Measurements from ENCODE around the gene PTTG1IP. TPM values are rescaled to one million over a fixed set of nuclear protein-coding genes. Genes with fewer than 3 reads are reported as not detected.

Gene PTTG1IP
- total and polyA plus RNA-seq, 2 donors from 2014 or later, result 187 to 378 TPM

GRCh38 chr21:44810779-44811178, 62.7 kb downstream of the PTTG1IP start:
- FAIRE-seq, result no peak
- intact Hi-C loops (cut with DNase I), result no loop called here
- Histone ChIP-seq H3K4me3 (ENCODE audit: low read length in 3 of 3) (no peak overlapping the region), H3K9me3 (ENCODE audit: control insufficient read depth in 2 of 3, insufficient read depth in 1 of 3, low read length in 3 of 3) (no peaks in the 10 kb centered on the region), H3K4me1 (ENCODE audit: control insufficient read depth in 2 of 3, insufficient read depth in 2 of 3, low read depth in 1 of 3, low read length in 3 of 3) (no peaks in the 10 kb centered on the region), H3K27ac (ENCODE audit: low read depth in 2 of 2, low read length in 2 of 2) (no peak overlapping the region), H3K9ac (ENCODE audit: low read length in 3 of 3) (no peak overlapping the region), H3K36me3 (ENCODE audit: control insufficient read depth in 2 of 3, insufficient read depth in 3 of 3, low read length in 3 of 3) (peaks cover 2 to 24% (median 14%) of the 10 kb centered on the region in 3 donors), H3K27me3 (ENCODE audit: control insufficient read depth, insufficient read depth, low read length) (no peaks in the 10 kb centered on the region)
- TF ChIP-seq CTCF (IDR thresholded peaks at IDR 0.05; ENCODE audit: borderline replicate concordance, extremely low read depth, insufficient read depth), result no peak
- DNase-seq, result no peak

- Histone ChIP-seq H3K36me3 (ENCODE audit: control insufficient read depth in 2 of 3, insufficient read depth in 3 of 3, low read length in 3 of 3) (peaks cover 2 to 35% (median 19%) of the 10 kb centered on the region in 3 donors), H3K9me3 (ENCODE audit: control insufficient read depth in 2 of 3, insufficient read depth in 1 of 3, low read length in 3 of 3) (no peaks in the 10 kb centered on the region), H3K27me3 (ENCODE audit: control insufficient read depth, insufficient read depth, low read length) (no peaks in the 10 kb centered on the region), H3K9ac (ENCODE audit: low read length in 3 of 3) (no peak overlapping the region), H3K4me1 (ENCODE audit: control insufficient read depth in 2 of 3, insufficient read depth in 2 of 3, low read depth in 1 of 3, low read length in 3 of 3) (peaks cover 0 to 7% (median 3%) of the 10 kb centered on the region in 3 donors), H3K27ac (ENCODE audit: low read depth in 2 of 2, low read length in 2 of 2) (no peak overlapping the region), H3K4me3 (ENCODE audit: low read length in 3 of 3) (no peak overlapping the region)
- FAIRE-seq (no peak), DNase-seq (no peak)
- intact Hi-C loops (cut with DNase I), result no loop called here
- no peak for TF ChIP-seq CTCF (IDR thresholded peaks at IDR 0.05; ENCODE audit: borderline replicate concordance, extremely low read depth, insufficient read depth)
Observed at GRCh38 chr21:44805859-44806258, 67.6 kb downstream of the PTTG1IP start.

- peaks cover 0 to 13% (median 10%) of the 10 kb centered on the region in 3 donors for H3K4me1 ChIP-seq (ENCODE audit: control insufficient read depth in 2 of 3, insufficient read depth in 2 of 3, low read depth in 1 of 3, low read length in 3 of 3)
- DNase-seq (no peak), FAIRE-seq (no peak)
- H3K4me3 ChIP-seq (ENCODE audit: low read length in 3 of 3), result no peak overlapping the region
- no peak for TF ChIP-seq CTCF (IDR thresholded peaks at IDR 0.05; ENCODE audit: borderline replicate concordance, extremely low read depth, insufficient read depth)
- peaks cover 2 to 33% (median 16%) of the 10 kb centered on the region in 3 donors for H3K36me3 ChIP-seq (ENCODE audit: control insufficient read depth in 2 of 3, insufficient read depth in 3 of 3, low read length in 3 of 3)
- H3K27ac ChIP-seq (ENCODE audit: low read depth in 2 of 2, low read length in 2 of 2), result no peak overlapping the region
- no peak overlapping the region for H3K9ac ChIP-seq (ENCODE audit: low read length in 3 of 3)
- intact Hi-C loops (cut with DNase I), result no loop called here
- no peaks in the 10 kb centered on the region for H3K9me3 ChIP-seq (ENCODE audit: control insufficient read depth in 2 of 3, insufficient read depth in 1 of 3, low read length in 3 of 3)
- no peaks in the 10 kb centered on the region for H3K27me3 ChIP-seq (ENCODE audit: control insufficient read depth, insufficient read depth, low read length)
Observed at GRCh38 chr21:44805226-44805625, 68.3 kb downstream of the PTTG1IP start.

- H3K9ac ChIP-seq (ENCODE audit: low read length in 3 of 3), result no peak overlapping the region
- no peak for TF ChIP-seq CTCF (IDR thresholded peaks at IDR 0.05; ENCODE audit: borderline replicate concordance, extremely low read depth, insufficient read depth)
- H3K27me3 ChIP-seq (ENCODE audit: control insufficient read depth, insufficient read depth, low read length), result no peaks in the 10 kb centered on the region
- DNase-seq, result no peak
- H3K4me3 ChIP-seq (ENCODE audit: low read length in 3 of 3), result no peak overlapping the region
- intact Hi-C loops (cut with DNase I), result no loop called here
- H3K27ac ChIP-seq (ENCODE audit: low read depth in 2 of 2, low read length in 2 of 2), result no peak overlapping the region
- H3K9me3 ChIP-seq (ENCODE audit: control insufficient read depth in 2 of 3, insufficient read depth in 1 of 3, low read length in 3 of 3), result no peaks in the 10 kb centered on the region
- FAIRE-seq, result no peak
- H3K36me3 ChIP-seq (ENCODE audit: control insufficient read depth in 2 of 3, insufficient read depth in 3 of 3, low read length in 3 of 3), result peaks cover 2 to 30% (median 16%) of the 10 kb centered on the region in 3 donors
- peaks cover 0 to 17% (median 14%) of the 10 kb centered on the region in 3 donors for H3K4me1 ChIP-seq (ENCODE audit: control insufficient read depth in 2 of 3, insufficient read depth in 2 of 3, low read depth in 1 of 3, low read length in 3 of 3)
Observed at GRCh38 chr21:44804762-44805161, 68.7 kb downstream of the PTTG1IP start.
